ENCODE data around the gene FAM81A.

- no peak for TF ChIP-seq GABPA (IDR thresholded peaks at IDR 0.05; ENCODE audit: low read depth)
- TF ChIP-seq, protein P1, sequence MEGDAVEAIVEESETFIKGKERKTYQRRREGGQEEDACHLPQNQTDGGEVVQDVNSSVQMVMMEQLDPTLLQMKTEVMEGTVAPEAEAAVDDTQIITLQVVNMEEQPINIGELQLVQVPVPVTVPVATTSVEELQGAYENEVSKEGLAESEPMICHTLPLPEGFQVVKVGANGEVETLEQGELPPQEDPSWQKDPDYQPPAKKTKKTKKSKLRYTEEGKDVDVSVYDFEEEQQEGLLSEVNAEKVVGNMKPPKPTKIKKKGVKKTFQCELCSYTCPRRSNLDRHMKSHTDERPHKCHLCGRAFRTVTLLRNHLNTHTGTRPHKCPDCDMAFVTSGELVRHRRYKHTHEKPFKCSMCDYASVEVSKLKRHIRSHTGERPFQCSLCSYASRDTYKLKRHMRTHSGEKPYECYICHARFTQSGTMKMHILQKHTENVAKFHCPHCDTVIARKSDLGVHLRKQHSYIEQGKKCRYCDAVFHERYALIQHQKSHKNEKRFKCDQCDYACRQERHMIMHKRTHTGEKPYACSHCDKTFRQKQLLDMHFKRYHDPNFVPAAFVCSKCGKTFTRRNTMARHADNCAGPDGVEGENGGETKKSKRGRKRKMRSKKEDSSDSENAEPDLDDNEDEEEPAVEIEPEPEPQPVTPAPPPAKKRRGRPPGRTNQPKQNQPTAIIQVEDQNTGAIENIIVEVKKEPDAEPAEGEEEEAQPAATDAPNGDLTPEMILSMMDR (IDR thresholded peaks at IDR 0.05; ENCODE audit: insufficient read depth, low read length) = no peak
- TF ChIP-seq POLR2AphosphoS5 (IDR thresholded peaks at IDR 0.05; ENCODE audit: low read depth) = no peak
- TF ChIP-seq REST (IDR thresholded peaks at IDR 0.05; ENCODE audit: insufficient replicate concordance, low read depth) = no peak
Observed at GRCh38 chr15:59447367-59447766, 9.4 kb downstream of the FAM81A start.

Measured in HL-60 (cell line).